Fibroblast of lung (primary cell): ENCODE data around the gene BMP7.

Experiments used
- EZH2 ChIP-seq: IDR thresholded peaks from 2 replicates; pipeline ENCODE4 v1.5.1; 2012; ENCODE audit warnings: low read length, control low read depth, mild to moderate bottlenecking; ENCODE audit errors: missing control alignments
- TF ChIP-seq, protein P1 (sequence below), 2 donors: IDR thresholded peaks in 1 of 2; conservative IDR thresholded peaks in 1 of 2; 1 replicate in 1 of 2; 2 replicates in 1 of 2; pipeline ENCODE4 v1.5.1; 2011 to 2012; ENCODE audit warnings: low read length in 2 of 2, control low read depth in 1 of 2, inconsistent platforms in 1 of 2, low read depth in 1 of 2, mild to moderate bottlenecking in 1 of 2

DNA sequence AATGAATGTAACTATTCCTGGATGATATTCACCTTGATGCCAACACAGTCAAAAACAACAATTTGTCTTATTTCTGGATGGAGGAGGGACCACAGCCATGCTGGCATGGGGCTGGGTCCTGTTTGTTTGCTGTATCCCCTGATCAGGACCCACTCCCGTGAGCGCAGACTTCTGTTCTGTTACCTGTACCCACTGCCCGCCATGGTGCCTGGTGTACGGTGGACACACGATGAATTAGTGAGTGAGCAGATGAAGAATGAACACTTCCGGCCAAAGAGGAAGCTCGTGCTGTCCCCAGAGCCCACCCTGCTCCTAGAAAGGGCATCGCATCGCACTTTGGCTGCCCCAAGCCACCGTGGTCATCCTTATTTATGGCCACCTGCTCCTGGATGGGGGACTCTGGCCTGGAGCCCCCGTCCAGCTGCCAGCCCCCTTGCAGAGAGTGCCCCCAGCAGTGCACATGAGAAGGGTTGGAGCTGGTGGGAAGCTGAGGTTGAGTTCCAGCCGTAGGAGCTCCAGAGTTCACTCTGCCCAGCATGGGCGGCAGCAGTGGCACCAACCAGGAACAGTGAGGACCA is 100.9 kb downstream of the BMP7 start:
- TF ChIP-seq EZH2, result no peak
- TF ChIP-seq, protein P1, sequence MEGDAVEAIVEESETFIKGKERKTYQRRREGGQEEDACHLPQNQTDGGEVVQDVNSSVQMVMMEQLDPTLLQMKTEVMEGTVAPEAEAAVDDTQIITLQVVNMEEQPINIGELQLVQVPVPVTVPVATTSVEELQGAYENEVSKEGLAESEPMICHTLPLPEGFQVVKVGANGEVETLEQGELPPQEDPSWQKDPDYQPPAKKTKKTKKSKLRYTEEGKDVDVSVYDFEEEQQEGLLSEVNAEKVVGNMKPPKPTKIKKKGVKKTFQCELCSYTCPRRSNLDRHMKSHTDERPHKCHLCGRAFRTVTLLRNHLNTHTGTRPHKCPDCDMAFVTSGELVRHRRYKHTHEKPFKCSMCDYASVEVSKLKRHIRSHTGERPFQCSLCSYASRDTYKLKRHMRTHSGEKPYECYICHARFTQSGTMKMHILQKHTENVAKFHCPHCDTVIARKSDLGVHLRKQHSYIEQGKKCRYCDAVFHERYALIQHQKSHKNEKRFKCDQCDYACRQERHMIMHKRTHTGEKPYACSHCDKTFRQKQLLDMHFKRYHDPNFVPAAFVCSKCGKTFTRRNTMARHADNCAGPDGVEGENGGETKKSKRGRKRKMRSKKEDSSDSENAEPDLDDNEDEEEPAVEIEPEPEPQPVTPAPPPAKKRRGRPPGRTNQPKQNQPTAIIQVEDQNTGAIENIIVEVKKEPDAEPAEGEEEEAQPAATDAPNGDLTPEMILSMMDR (conservative IDR thresholded peaks at IDR 0.05 in 1 of 2, IDR thresholded peaks at IDR 0.05 in 1 of 2; ENCODE audit: low read depth in 1 of 2, low read length in 2 of 2), result no peak
